OCI-M2 (cell line): ENCODE data around the gene PSMC3IP.
A peak's percentile ranks its signal among the peaks of the same experiment; 100 is the strongest.
"Not testable (repeated sequence)": the region's sequence is repeated elsewhere in the genome, so short reads cannot be mapped to it uniquely, and the experiment has no call there.

Experiments
- DNase-seq: peaks from one replicate; lab custom pipeline; 2025; ENCODE audit not compliant: unreplicated experiment; lab: John Stamatoyannopoulos, UW

PSMC3IP gene

GRCh38 chr17:42577532-42578281 is at the start of gene PSMC3IP:
Gene PSMC3IP, minus strand, starts transcription at chr17:42577729. Its CDS starts 43 bp downstream, at chr17:42577686.
- peak; percentile 74 for DNase-seq

GRCh38 chr17:42623732-42624596 is 46.4 kb upstream of the PSMC3IP start:
- no peak for DNase-seq

- no peak for DNase-seq
Observed at GRCh38 chr17:42623271-42623670, 45.7 kb upstream of the PSMC3IP start.

- DNase-seq = not testable (repeated sequence)
Observed at GRCh38 chr17:42621987-42622386, 44.5 kb upstream of the PSMC3IP start.

- DNase-seq = no peak
Observed at GRCh38 chr17:42618442-42619150, 41.1 kb upstream of the PSMC3IP start.

GRCh38 chr17:42617956-42618431 is 40.5 kb upstream of the PSMC3IP start:
- DNase-seq = no peak

- DNase-seq = no peak
Observed at GRCh38 chr17:42613699-42614295, 36.3 kb upstream of the PSMC3IP start.

- no peak for DNase-seq
Observed at GRCh38 chr17:42612013-42612412, 34.5 kb upstream of the PSMC3IP start.

- DNase-seq = not testable (repeated sequence)
Observed at GRCh38 chr17:42609814-42610801, 32.6 kb upstream of the PSMC3IP start.

GRCh38 chr17:42609182-42609813 is 31.8 kb upstream of the PSMC3IP start, which contains the start of the genes RETREG3 and TUBG1:
Gene RETREG3, minus strand, starts transcription at chr17:42609374. Its CDS starts 50 bp downstream, at chr17:42609324.
Gene TUBG1, plus strand, starts transcription at chr17:42609683. Its CDS starts 55 bp downstream, at chr17:42609738.
- DNase-seq = peak; percentile 72

GRCh38 chr17:42608305-42609181 is 31.0 kb upstream of the PSMC3IP start:
- no peak for DNase-seq

GRCh38 chr17:42607769-42608168 is 30.2 kb upstream of the PSMC3IP start:
- DNase-seq = no peak

GRCh38 chr17:42603318-42603717 is 25.8 kb upstream of the PSMC3IP start:
- DNase-seq = no peak

- DNase-seq = no peak
Observed at GRCh38 chr17:42598905-42599304, 21.4 kb upstream of the PSMC3IP start.

GRCh38 chr17:42596386-42596785 is 18.9 kb upstream of the PSMC3IP start:
- no peak for DNase-seq

GRCh38 chr17:42591411-42591810 is 13.9 kb upstream of the PSMC3IP start:
- no peak for DNase-seq

GRCh38 chr17:42590886-42591285 is 13.4 kb upstream of the PSMC3IP start:
- no peak for DNase-seq
